Vagina (tissue), 2 donors: ENCODE data around the gene PLA2G4A.

Experiments used
- CTCF ChIP-seq, 3 experiments: fragments of 450-650 bp in 2 of 3; fragments of 200-600 bp in 1 of 3; sonication (generic) in 1 of 3; IDR thresholded peaks; one replicate each; pipeline ENCODE4 v1.5.1; 2017 to 2019; ENCODE audit warnings: antibody characterized with exemption in 3 of 3, mild to moderate bottlenecking in 2 of 3, moderate library complexity in 2 of 3
- POLR2AphosphoS5 ChIP-seq, 2 donors: sonication (generic); formaldehyde crosslinking; IDR thresholded peaks; one replicate each; pipeline ENCODE4 v1.9.0; 2017; ENCODE audit warnings: antibody characterized with exemption in 2 of 2, mild to moderate bottlenecking in 2 of 2, low read depth in 1 of 2; ENCODE audit not compliant: insufficient read depth in 1 of 2

GRCh38 chr1:186819563-186819962 lies 9.2 kb upstream of the PLA2G4A start:
- no peak for TF ChIP-seq CTCF (IDR thresholded peaks at IDR 0.05)
- TF ChIP-seq POLR2AphosphoS5 (IDR thresholded peaks at IDR 0.05; ENCODE audit: insufficient read depth in 1 of 2, low read depth in 1 of 2), result no peak
